Loucy (cell line): Measurements from ENCODE around the gene ZMYND8.

Source experiments
- H2AFZ ChIP-seq: fragments of 200-600 bp; sonication (generic); 2 replicates; pipeline ENCODE4 v1.6.0; 2016; ENCODE audit warnings: antibody characterized with exemption, mild to moderate bottlenecking, low read length, moderate library complexity
- H3F3A ChIP-seq: fragments of 200-600 bp; 2 replicates; pipeline ENCODE4 v1.6.0; 2016; ENCODE audit warnings: antibody characterized with exemption, low read depth, mild to moderate bottlenecking
- H3K27me3 ChIP-seq: fragments of 200-600 bp; sonication (generic); 2 replicates; pipeline ENCODE4 v1.6.1; 2014; ENCODE audit warnings: low read length, mild to moderate bottlenecking; ENCODE audit not compliant: insufficient read depth, poor library complexity, severe bottlenecking
- H3K36me3 ChIP-seq: fragments of 200-600 bp; sonication (generic); 2 replicates; pipeline ENCODE4 v1.6.1; 2016; ENCODE audit warnings: low read length; ENCODE audit not compliant: insufficient read depth
- H3K4me1 ChIP-seq: fragments of 200-600 bp; sonication (generic); 2 replicates; pipeline ENCODE4 v1.5.1; 2014; ENCODE audit warnings: low read length, mild to moderate bottlenecking; ENCODE audit not compliant: insufficient read depth, poor library complexity, severe bottlenecking
- H3K4me2 ChIP-seq: fragments of 200-600 bp; sonication (generic); 2 replicates; pipeline ENCODE4 v1.6.0; 2014; ENCODE audit warnings: antibody characterized with exemption, low read length, low read depth, mild to moderate bottlenecking; ENCODE audit not compliant: poor library complexity, severe bottlenecking
- H3K4me3 ChIP-seq: fragments of 200-600 bp; sonication (generic); 2 replicates; pipeline ENCODE4 v1.5.1; 2014; ENCODE audit warnings: low read length, mild to moderate bottlenecking, mixed read lengths; ENCODE audit not compliant: poor library complexity, severe bottlenecking
- H3K79me2 ChIP-seq: fragments of 200-600 bp; sonication (generic); 2 replicates; pipeline ENCODE4 v1.6.1; 2014; ENCODE audit warnings: low read length; ENCODE audit not compliant: insufficient read depth
- H3K9ac ChIP-seq: fragments of 200-600 bp; sonication (generic); 2 replicates; pipeline ENCODE4 v1.6.0; 2014; ENCODE audit warnings: mild to moderate bottlenecking, low read depth, low read length, moderate library complexity; ENCODE audit not compliant: poor library complexity, severe bottlenecking
- H3K9me2 ChIP-seq: fragments of 200-600 bp; sonication (generic); replicated peaks from 2 replicates; pipeline ENCODE4 v1.6.1; 2016; ENCODE audit warnings: low read depth, low read length, mixed read lengths
- H3K9me3 ChIP-seq: fragments of 200-600 bp; sonication (generic); 2 replicates; pipeline ENCODE4 v1.6.1; 2014; ENCODE audit warnings: mild to moderate bottlenecking, antibody characterized with exemption, low read length, low read depth; ENCODE audit not compliant: insufficient read depth
- H4K20me1 ChIP-seq: fragments of 200-600 bp; sonication (generic); 2 replicates; pipeline ENCODE4 v1.6.0; 2014; ENCODE audit warnings: antibody characterized with exemption, low read length, mild to moderate bottlenecking; ENCODE audit not compliant: insufficient read depth, poor library complexity, severe bottlenecking
- EZH2phosphoT487 ChIP-seq: fragments of 200-600 bp; IDR thresholded peaks from 2 replicates; pipeline ENCODE4 v1.6.1; 2018; ENCODE audit warnings: antibody characterized with exemption, mild to moderate bottlenecking, moderate library complexity, borderline replicate concordance
- TF ChIP-seq, protein P1 (sequence below): fragments of 200-600 bp; sonication (generic); conservative IDR thresholded peaks from 2 replicates; pipeline ENCODE4 v1.5.1; 2014; ENCODE audit warnings: mild to moderate bottlenecking, antibody characterized with exemption, low read length

ZMYND8 gene

GRCh38 chr20:47314647-47315338 lies 41.7 kb downstream of the ZMYND8 start:
- Histone ChIP-seq H3K4me1 (no peaks in the 10 kb centered on the region), H3K27me3 (no peaks in the 10 kb centered on the region), H3K79me2 (peaks cover 98% of the 10 kb centered on the region), H3K4me3 (no peak overlapping the region), H3K36me3 (peaks cover 61% of the 10 kb centered on the region; the same call in 1 of the 2 replicates), H3K9ac (no peak overlapping the region), H3K9me2 (no peaks in the 10 kb centered on the region), H4K20me1 (peaks cover 94% of the 10 kb centered on the region), H3F3A (no peaks in the 10 kb centered on the region), H3K4me2 (no peak overlapping the region), H2AFZ (no peak overlapping the region), H3K9me3 (no peaks in the 10 kb centered on the region)
- TF ChIP-seq, protein P1, sequence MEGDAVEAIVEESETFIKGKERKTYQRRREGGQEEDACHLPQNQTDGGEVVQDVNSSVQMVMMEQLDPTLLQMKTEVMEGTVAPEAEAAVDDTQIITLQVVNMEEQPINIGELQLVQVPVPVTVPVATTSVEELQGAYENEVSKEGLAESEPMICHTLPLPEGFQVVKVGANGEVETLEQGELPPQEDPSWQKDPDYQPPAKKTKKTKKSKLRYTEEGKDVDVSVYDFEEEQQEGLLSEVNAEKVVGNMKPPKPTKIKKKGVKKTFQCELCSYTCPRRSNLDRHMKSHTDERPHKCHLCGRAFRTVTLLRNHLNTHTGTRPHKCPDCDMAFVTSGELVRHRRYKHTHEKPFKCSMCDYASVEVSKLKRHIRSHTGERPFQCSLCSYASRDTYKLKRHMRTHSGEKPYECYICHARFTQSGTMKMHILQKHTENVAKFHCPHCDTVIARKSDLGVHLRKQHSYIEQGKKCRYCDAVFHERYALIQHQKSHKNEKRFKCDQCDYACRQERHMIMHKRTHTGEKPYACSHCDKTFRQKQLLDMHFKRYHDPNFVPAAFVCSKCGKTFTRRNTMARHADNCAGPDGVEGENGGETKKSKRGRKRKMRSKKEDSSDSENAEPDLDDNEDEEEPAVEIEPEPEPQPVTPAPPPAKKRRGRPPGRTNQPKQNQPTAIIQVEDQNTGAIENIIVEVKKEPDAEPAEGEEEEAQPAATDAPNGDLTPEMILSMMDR, result no peak
- TF ChIP-seq EZH2phosphoT487, result no peak

- Histone ChIP-seq H3F3A (no peaks in the 10 kb centered on the region), H3K4me3 (no peak overlapping the region), H4K20me1 (peaks cover 89% of the 10 kb centered on the region), H3K9me2 (no peaks in the 10 kb centered on the region), H3K36me3 (peaks cover 67% of the 10 kb centered on the region), H3K27me3 (no peaks in the 10 kb centered on the region), H3K79me2 (peaks cover 96% of the 10 kb centered on the region), H2AFZ (no peak overlapping the region), H3K4me2 (no peak overlapping the region), H3K4me1 (no peaks in the 10 kb centered on the region), H3K9me3 (no peaks in the 10 kb centered on the region), H3K9ac (no peak overlapping the region)
- TF ChIP-seq, protein P1, result no peak
- TF ChIP-seq EZH2phosphoT487, result no peak
These were observed 44.4 kb downstream of the ZMYND8 start for GRCh38 chr20:47311967-47312681.

DNA sequence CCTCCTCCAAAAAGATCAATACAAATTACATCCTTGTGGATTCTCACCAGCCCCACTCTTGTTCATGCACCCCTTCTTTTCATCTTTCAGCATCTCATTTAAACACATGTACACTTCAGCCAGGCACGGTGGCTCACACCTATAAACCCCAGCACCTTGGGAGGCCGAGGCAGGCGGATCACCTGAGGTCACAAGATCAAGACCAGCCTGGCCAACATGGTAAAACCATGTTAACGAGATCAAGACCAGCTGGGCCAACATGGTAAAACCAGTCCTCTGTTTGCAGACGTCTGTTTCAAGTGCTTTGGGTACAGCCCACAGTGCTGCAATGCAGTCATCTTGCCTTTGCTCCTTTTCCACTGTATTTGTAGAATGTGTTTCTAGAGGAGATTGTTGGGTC lies 45.3 kb downstream of the ZMYND8 start:
- no peak overlapping the region for H3K4me3 ChIP-seq
- H3K9me2 ChIP-seq, result no peaks in the 10 kb centered on the region
- H3K27me3 ChIP-seq, result no peaks in the 10 kb centered on the region
- peaks cover 94% of the 10 kb centered on the region for H3K79me2 ChIP-seq
- H2AFZ ChIP-seq, result no peak overlapping the region
- peaks cover 85% of the 10 kb centered on the region for H4K20me1 ChIP-seq
- no peaks in the 10 kb centered on the region for H3F3A ChIP-seq
- H3K36me3 ChIP-seq, result peaks cover 75% of the 10 kb centered on the region
- no peaks in the 10 kb centered on the region for H3K9me3 ChIP-seq
- H3K9ac ChIP-seq, result no peak overlapping the region
- no peak overlapping the region for H3K4me2 ChIP-seq
- TF ChIP-seq, protein P1, result no peak
- no peak for TF ChIP-seq EZH2phosphoT487
- H3K4me1 ChIP-seq, result no peaks in the 10 kb centered on the region
